Mesodermal cell (in vitro differentiated cells): ENCODE measurements around the gene ALDH3B1.

ENCODE experiments used
- H3K27ac ChIP-seq: 2 replicates; pipeline ENCODE4 v1.7.0; 2013; ENCODE audit warnings: mild to moderate bottlenecking, low read depth, low read length, moderate library complexity; ENCODE audit not compliant: severe bottlenecking
- H3K36me3 ChIP-seq: 2 replicates; pipeline ENCODE4 v1.7.1; 2013; ENCODE audit warnings: mild to moderate bottlenecking, low read length, moderate library complexity; ENCODE audit not compliant: control insufficient read depth, insufficient read depth
- H3K4me1 ChIP-seq: one replicate; pipeline ENCODE4 v1.7.1; 2013; ENCODE audit warnings: mild to moderate bottlenecking, low read length; ENCODE audit not compliant: insufficient read depth, control insufficient read depth, poor library complexity, severe bottlenecking
- H3K4me3 ChIP-seq: 2 replicates; pipeline ENCODE4 v1.7.0; 2013; ENCODE audit warnings: low read length, control low read depth, mild to moderate bottlenecking; ENCODE audit not compliant: insufficient read depth, poor library complexity, severe bottlenecking; ENCODE audit errors: extremely low read depth
- H3K9me3 ChIP-seq: 2 replicates; pipeline ENCODE4 v1.7.1; 2013; ENCODE audit warnings: mild to moderate bottlenecking, low read length, moderate library complexity; ENCODE audit not compliant: control insufficient read depth
- WGBS, 2 experiments: methylation state at CpG; one replicate each; pipeline ENCODE4 v1.1.5; 2013; ENCODE audit warnings: missing lambda C conversion rate in 2 of 2; ENCODE audit not compliant: insufficient coverage in 2 of 2; 5-methylcytosine and 5-hydroxymethylcytosine counted together

ALDH3B1 gene

DNA sequence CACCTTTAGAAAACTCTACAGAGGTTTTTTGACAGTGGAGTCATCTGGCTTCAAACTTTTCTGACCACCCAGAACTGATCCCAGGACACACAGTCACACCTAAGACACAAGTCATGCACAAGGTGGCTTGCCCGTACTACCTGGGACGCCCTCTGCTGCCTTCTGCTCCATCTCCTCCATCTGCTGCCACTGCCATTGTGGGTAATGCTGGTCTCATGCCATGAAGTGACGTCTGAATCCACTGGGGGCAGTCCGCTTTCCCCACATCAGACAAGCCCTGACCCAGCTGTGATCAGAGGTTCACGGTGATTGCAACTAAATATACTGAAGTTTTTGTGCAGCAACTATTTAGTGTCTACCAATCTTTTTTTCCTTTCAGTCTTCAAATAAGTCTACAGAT, 14.9 kb downstream of the ALDH3B1 start:
- H3K27ac ChIP-seq = no peak overlapping the region
- H3K4me3 ChIP-seq = no peak overlapping the region
- WGBS, 2 experiments = 88 to 96% methylated on average over 3 to 4 of the region's 5 CpGs
- H3K4me1 ChIP-seq = peaks cover 11% of the 10 kb centered on the region
- H3K36me3 ChIP-seq = no peaks in the 10 kb centered on the region
- H3K9me3 ChIP-seq = peaks cover 6% of the 10 kb centered on the region

DNA sequence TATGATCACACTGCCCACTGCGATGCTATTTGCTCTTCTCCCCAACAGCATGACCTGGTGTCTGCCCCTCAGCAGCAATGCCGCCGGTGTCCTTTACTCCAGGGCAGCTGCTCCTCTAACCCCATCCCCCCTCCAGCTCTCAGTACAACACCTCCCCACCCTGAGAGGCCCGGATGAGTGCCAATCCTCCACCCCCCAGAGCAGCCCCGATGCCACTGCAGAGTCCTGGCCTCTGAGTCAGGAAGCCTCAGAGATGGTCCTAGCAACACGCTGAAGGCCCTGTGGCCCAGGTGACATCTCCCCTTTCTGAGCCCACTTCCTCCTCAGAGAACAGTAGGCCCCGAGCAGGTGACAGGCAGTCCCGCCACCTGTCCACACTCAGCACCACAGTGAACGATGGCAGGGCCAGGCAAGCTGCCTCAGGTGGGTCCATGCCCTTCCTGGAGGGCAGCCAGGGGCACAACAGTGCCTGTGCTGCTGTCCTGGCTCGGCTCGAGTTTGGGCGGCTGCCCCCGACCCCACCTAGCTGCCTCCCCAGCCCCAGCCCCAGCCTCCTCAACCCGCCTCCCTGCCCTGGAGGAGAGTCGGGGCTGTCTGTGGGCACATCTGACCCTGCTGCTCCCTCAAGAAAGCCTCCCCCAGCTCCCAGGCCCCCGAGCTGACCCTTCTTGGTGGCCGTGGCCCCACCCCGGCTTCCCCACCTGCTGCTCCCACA, 16.4 kb downstream of the ALDH3B1 start:
- Histone ChIP-seq H3K4me1 (peaks cover 9% of the 10 kb centered on the region), H3K36me3 (no peaks in the 10 kb centered on the region), H3K27ac (no peak overlapping the region), H3K4me3 (no peak overlapping the region), H3K9me3 (peaks cover 6% of the 10 kb centered on the region)
- 92 to 97% methylated on average over 11 to 16 of the region's 18 CpGs for WGBS, 2 experiments

DNA sequence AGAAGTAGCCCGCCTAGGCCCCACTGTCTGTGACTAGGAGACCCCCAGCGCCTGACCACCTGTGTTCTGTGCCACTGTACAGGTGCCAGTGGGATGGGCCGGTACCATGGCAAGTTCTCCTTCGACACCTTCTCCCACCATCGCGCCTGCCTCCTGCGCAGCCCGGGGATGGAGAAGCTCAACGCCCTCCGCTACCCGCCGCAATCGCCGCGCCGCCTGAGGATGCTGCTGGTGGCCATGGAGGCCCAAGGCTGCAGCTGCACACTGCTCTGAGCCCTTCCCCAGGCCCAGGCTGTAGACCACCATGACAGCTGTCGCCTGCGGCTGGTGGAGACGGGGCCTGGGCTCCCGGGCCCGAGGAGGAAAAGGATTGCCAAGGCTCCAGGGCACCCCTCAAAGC, 17.5 kb downstream of the ALDH3B1 start:
- peaks cover 6% of the 10 kb centered on the region for H3K9me3 ChIP-seq
- peaks cover 9% of the 10 kb centered on the region for H3K4me1 ChIP-seq
- no peak overlapping the region for H3K4me3 ChIP-seq
- H3K27ac ChIP-seq = peak overlapping the region; percentile 77
- H3K36me3 ChIP-seq = peaks cover 8% of the 10 kb centered on the region
- WGBS, 2 experiments = 91 to 94% methylated on average over 17 to 21 of the region's 21 CpGs

DNA sequence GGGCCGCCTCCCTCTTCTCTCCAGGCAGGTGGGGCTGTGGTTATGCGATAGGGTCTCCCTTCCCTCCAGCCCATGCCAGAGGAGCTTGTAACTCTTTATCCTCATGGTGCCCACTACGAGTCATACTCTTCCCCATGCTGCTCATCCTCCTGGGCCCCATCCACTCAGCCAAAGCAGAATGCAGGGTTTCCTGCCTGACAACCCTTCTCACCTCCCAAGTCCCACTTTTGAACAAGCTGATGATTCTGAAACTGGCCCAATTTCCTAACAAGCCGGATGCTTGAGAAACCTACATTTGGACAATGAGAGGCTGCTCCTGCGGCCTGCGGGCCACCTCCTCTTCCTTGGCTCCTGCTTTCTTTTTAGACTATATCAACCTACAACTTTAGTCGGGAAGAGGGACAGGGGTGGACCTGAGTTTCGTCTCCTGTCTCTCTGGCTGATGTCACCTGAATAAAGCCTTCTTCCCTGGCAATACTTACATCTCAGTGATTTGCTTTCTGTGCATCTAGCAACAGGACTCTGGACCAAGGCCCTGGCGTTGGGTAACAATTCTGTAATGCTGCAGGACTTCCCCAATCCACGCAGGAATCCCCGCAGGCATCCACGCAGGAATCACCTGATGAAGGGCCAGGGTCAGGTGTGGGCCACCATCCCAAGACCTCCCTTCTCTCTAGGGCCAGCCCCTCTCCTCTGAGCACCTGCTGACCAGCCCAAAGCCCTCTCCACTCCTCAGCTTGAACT, 18.8 kb downstream of the ALDH3B1 start:
- Histone ChIP-seq H3K4me1 (peaks cover 9% of the 10 kb centered on the region), H3K36me3 (peaks cover 21% of the 10 kb centered on the region), H3K9me3 (peaks cover 6% of the 10 kb centered on the region), H3K27ac (peak overlapping the region; percentile 74), H3K4me3 (no peak overlapping the region)
- WGBS, 2 experiments = 96 to 99% methylated on average over 9 to 11 of the region's 12 CpGs

DNA sequence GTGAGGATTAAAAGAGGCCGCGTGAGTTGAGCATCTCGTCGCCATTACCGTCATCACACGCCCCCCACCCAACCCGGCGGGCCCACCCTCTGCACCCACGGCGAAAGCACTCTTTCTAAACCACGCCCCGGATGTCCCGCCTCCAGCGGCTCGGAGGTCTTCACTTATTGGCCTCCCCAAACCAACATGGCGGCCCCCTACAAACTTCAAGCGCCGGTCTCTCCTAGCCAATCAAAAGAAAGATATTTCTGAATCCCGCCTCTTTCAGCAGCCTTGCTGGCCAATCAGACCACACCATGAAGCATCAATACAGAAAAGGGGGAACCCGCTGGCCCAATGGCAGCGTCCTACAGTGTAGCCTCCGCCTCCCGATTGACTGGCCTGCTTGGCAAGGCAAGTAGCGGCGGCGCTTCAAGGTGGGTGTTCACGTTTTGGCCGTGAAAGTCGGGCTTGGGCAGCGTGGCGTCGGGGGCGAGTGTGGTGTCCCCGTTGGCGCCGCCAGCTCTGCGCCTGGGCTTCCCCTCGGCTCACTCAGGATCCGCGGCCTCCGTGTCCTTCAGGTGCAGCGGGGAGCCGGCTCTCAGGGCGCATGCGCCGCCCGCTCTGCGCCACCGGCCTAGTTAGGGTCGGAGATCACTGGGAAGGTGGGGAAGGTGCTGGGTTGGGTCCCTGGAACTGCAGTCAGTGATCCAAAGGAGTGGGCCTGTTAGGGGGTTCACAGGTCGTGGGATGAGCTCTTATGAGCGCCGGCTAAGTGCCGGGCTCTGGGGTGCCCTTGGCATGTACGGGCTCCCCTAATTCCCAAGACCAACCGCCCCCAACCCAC, 20.4 kb downstream of the ALDH3B1 start, which contains the start of gene NDUFS8:
NDUFS8 (plus strand) TSS at position 364 of the 826 bp plus-strand sequence. CDS start 1,471 bp downstream, outside the sequence.
- Histone ChIP-seq H3K27ac (peak within 1 kb of the TSS; percentile 45), H3K4me3 (peak within 1 kb of the TSS; percentile 81), H3K4me1 (peaks cover 9% of the 10 kb centered on the region), H3K36me3 (peaks cover 36% of the 10 kb centered on the region), H3K9me3 (peaks cover 6% of the 10 kb centered on the region)
- WGBS, 2 experiments = 0 to 1% methylated on average over 46 to 48 of the region's 56 CpGs

DNA sequence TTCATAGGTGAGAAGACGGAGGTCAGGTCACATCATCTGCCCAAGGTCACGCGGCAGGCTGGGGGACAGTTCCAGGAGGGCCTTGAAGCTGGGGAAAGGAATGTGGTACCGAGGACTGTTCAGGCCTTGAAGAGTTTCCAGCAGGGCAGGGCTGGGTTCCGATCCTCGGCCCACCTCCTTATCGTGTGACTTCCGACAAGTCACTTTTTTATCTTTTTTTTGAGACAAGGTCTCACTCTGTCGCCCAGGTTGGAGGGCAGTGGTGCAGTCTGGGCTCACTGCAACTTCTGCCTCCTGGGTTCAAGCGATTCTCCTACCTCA, 21.0 kb downstream of the ALDH3B1 start:
- H3K4me1 ChIP-seq = peaks cover 9% of the 10 kb centered on the region
- peaks cover 37% of the 10 kb centered on the region for H3K36me3 ChIP-seq
- peaks cover 6% of the 10 kb centered on the region for H3K9me3 ChIP-seq
- peak overlapping the region; percentile 45 for H3K27ac ChIP-seq
- 0 to 21% methylated on average over 4 to 9 of the region's 10 CpGs for WGBS, 2 experiments
- peak overlapping the region; percentile 81 for H3K4me3 ChIP-seq

DNA sequence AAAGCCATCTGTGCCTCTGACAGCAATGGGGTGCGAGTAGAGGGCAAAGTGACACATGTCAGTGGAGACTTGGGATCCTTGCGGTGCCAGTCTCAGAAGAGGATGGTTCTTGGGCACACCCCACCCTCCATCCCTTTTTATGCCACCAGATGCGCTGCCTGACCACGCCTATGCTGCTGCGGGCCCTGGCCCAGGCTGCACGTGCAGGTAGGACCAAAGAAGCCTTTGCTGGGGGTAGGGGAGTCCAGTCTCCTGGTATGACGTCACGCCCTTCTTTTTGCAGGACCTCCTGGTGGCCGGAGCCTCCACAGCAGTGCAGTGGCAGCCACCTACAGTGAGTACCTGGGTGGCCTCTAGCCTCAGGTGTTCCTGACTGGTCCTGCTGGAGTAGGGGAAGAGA, 21.9 kb downstream of the ALDH3B1 start:
- Histone ChIP-seq H3K27ac (no peak overlapping the region), H3K9me3 (peaks cover 6% of the 10 kb centered on the region), H3K4me3 (no peak overlapping the region), H3K4me1 (peaks cover 9% of the 10 kb centered on the region), H3K36me3 (peaks cover 37% of the 10 kb centered on the region)
- 90 to 97% methylated on average over 5 of the region's 9 CpGs for WGBS, 2 experiments

DNA sequence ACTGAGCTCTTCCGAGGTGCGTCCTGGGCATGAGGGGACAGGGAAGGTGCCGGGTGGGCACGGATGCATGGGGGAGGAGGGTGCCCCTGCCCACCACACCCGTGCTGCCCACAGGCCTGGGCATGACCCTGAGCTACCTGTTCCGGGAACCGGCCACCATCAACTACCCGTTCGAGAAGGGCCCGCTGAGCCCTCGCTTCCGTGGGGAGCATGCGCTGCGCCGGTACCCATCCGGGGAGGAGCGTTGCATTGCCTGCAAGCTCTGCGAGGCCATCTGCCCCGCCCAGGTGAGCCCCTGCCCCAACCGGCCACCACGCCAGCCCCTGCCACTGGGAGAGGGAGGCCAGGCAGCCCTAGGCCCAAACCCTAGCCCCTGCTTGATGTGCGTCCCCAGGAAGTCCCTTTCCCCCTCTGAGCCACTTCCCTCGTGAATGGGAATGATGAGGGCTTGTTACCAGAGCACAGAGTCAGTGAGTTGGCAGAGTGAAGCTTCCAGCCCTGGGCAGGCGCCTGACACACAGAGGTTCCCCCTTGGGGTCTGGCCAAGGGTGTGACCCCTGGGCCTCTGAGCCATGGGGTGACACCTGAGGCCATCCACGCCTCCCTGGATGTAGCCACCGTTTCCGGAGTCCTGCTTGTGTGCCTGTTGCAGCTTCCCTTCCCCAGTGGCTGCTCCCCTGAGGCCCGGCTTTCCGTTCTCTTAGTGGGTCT, 23.0 kb downstream of the ALDH3B1 start:
- Histone ChIP-seq H3K36me3 (peaks cover 37% of the 10 kb centered on the region), H3K27ac (no peak overlapping the region), H3K4me1 (peaks cover 7% of the 10 kb centered on the region), H3K4me3 (no peak overlapping the region), H3K9me3 (peaks cover 6% of the 10 kb centered on the region)
- WGBS, 2 experiments = 96 to 97% methylated on average over 20 to 29 of the region's 29 CpGs

DNA sequence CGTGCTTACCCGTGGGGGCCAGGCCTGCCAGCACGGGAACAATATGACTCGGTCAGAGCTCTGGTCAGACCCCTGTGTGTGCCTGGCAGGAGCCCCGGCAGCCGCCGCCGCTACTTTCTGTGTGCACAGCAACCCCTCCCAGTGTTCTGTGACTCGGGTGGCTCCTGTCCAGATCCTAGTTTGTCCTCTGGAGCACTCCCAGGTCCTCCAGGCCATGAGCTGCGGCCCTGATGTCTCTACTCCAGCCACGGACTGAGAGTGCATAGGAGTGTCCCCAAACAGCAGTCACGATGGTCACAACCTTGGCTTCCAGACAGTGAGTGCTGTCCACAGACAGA, 23.6 kb downstream of the ALDH3B1 start:
- Histone ChIP-seq H3K4me1 (peaks cover 9% of the 10 kb centered on the region), H3K4me3 (no peak overlapping the region), H3K9me3 (peaks cover 6% of the 10 kb centered on the region), H3K27ac (no peak overlapping the region), H3K36me3 (peaks cover 37% of the 10 kb centered on the region)
- 98% methylated on average over 12 of the region's 12 CpGs for WGBS, 2 experiments

DNA sequence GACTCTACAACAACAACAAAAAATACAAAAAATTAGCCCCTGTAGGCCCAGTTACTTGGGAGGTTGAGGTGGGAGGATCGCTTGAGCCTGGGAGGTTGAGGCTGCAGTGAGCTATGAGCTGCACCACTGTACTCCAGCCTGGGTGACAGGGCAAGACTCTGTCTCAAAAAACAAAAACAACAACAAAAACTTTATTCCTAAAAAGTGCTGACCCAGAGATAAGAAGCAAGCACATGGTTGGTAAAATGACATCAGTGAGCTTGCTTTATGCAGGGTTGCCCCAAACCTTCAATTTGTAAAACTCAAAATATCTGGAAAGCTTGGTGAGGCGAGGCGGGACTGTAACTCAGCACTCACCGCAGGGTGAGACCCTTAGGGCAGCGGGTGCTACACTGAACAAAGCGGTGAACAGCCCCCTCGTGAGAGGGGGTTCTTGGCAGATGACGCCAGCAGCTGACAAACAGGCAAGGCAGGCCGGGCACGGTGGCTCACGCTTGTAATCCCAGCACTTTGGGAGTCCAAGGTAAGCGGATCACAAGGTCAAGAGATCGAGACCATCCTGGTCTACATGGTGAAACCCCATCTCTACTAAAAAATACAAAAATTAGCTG, 25.2 kb downstream of the ALDH3B1 start:
- Histone ChIP-seq H3K4me3 (no peak overlapping the region), H3K4me1 (peaks cover 15% of the 10 kb centered on the region), H3K36me3 (peaks cover 37% of the 10 kb centered on the region), H3K27ac (no peak overlapping the region), H3K9me3 (no peaks in the 10 kb centered on the region)
- WGBS, 2 experiments = 86 to 90% methylated on average over 10 to 12 of the region's 13 CpGs
